Osteocyte (in vitro differentiated cells): ENCODE results near the gene ANKRD39. TPM values are rescaled to one million over a fixed set of nuclear protein-coding genes. Genes with fewer than 3 reads are reported as not detected.
A peak's percentile ranks its signal among the peaks of the same experiment; 100 is the strongest.

ENCODE experiments used
- DNase-seq: peaks from one replicate; pipeline ENCODE4 v3.0.0; 2021; ENCODE audit warnings: mixed read lengths; ENCODE audit not compliant: unreplicated experiment; ENCODE audit errors: extremely low spot score
- H3K27ac Mint-ChIP-seq: one replicate; pipeline ENCODE4 v1.8.0; 2021; ENCODE audit warnings: mild to moderate bottlenecking, mixed read lengths; ENCODE audit not compliant: unreplicated experiment
- H3K27me3 Mint-ChIP-seq: one replicate; pipeline ENCODE4 v1.8.0; 2021; ENCODE audit warnings: mixed read lengths; ENCODE audit not compliant: unreplicated experiment
- H3K36me3 Mint-ChIP-seq: one replicate; pipeline ENCODE4 v1.8.0; 2021; ENCODE audit warnings: mixed read lengths; ENCODE audit not compliant: unreplicated experiment
- H3K4me1 Mint-ChIP-seq: one replicate; pipeline ENCODE4 v1.8.0; 2021; ENCODE audit warnings: mixed read lengths; ENCODE audit not compliant: unreplicated experiment
- H3K4me3 Mint-ChIP-seq: one replicate; pipeline ENCODE4 v1.8.0; 2021; ENCODE audit warnings: mild to moderate bottlenecking, moderate library complexity, mixed read lengths; ENCODE audit not compliant: unreplicated experiment
- H3K9me3 Mint-ChIP-seq: one replicate; pipeline ENCODE4 v1.8.0; 2021; ENCODE audit warnings: mixed read lengths; ENCODE audit not compliant: unreplicated experiment
- total RNA-seq: library from RNA; stranded (reverse); gene quantifications from 2 replicates; pipeline ENCODE4 v1.2.1, GENCODE V29; 2021
- TF ChIP-seq, protein P1 (sequence below): fragments of 200-600 bp; sonication (generic); IDR thresholded peaks from 2 replicates; pipeline ENCODE4 v1.5.0; 2021; ENCODE audit warnings: antibody characterized with exemption, mild to moderate bottlenecking, moderate library complexity

The ANKRD39 gene
- total RNA-seq, 1 donor from 2014 or later: 12.4 TPM

DNA sequence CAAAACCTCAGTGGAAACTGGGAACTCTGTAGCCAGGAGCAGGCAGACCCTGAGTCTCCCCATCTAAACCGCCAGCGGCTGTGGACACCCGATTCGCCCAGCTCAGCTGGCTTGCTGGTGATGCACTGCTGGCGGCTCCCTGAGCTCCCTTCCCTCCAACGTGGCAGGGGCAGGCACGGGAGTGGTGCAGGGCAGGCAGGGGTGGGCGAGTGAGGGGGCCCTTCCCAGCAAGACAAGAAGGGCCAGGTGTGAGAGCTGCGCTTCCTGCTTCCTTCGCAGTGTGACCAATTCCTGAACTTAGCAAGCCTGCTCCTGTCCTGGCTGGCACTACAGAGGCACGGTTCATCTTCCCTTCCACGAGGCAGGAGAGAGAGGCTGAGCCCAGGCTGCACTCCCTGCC, 24.4 kb upstream of the ANKRD39 start:
- no peak overlapping the region for H3K4me3 Mint-ChIP-seq
- TF ChIP-seq, protein P1, sequence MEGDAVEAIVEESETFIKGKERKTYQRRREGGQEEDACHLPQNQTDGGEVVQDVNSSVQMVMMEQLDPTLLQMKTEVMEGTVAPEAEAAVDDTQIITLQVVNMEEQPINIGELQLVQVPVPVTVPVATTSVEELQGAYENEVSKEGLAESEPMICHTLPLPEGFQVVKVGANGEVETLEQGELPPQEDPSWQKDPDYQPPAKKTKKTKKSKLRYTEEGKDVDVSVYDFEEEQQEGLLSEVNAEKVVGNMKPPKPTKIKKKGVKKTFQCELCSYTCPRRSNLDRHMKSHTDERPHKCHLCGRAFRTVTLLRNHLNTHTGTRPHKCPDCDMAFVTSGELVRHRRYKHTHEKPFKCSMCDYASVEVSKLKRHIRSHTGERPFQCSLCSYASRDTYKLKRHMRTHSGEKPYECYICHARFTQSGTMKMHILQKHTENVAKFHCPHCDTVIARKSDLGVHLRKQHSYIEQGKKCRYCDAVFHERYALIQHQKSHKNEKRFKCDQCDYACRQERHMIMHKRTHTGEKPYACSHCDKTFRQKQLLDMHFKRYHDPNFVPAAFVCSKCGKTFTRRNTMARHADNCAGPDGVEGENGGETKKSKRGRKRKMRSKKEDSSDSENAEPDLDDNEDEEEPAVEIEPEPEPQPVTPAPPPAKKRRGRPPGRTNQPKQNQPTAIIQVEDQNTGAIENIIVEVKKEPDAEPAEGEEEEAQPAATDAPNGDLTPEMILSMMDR: no peak
- H3K4me1 Mint-ChIP-seq: peaks cover 23% of the 10 kb centered on the region
- no peaks in the 10 kb centered on the region for H3K9me3 Mint-ChIP-seq
- no peaks in the 10 kb centered on the region for H3K36me3 Mint-ChIP-seq
- no peak for DNase-seq
- no peak overlapping the region for H3K27ac Mint-ChIP-seq
- no peaks in the 10 kb centered on the region for H3K27me3 Mint-ChIP-seq

DNA sequence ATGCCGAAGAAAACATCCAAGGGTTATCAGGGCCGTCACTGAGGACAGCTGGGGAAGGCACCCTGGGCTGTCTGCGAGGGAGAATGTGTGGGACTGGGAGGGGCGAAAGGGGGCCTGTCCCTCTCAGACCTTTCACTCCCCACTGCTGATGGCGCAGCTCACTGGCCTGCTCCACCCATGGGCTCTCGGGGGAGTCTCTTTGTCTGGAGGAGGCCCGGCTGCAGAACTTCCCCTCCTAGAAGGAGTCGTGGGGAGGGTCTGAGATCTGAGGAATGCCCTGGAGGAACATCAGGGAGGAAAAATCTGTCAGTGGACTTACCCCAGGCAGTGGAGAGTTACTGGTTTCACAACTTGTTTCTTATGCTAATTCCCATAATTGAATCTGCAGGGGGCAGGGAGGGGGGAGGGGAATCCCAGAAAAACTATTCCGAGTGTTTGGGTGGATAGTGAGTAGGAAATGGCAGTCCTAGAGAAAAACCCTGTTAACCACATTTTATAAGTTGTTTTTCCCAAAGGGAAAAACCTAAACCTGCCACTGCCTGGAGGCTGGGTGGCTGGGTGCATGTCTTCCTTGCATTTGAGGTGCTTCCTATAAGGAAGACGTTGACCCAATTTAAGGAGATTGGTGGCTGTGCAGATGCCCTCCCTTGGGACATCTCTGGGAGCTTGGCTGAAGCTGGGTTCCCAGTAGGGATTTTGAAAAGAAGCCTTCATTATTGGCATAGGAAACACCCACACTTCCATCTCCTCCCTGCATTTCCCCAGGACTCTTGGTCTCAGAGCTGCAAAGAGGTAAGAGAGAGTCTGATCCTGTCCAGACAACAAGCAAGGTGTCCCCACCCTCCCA, 23.8 kb upstream of the ANKRD39 start:
- peak overlapping the region; percentile 54 for H3K27ac Mint-ChIP-seq
- H3K4me1 Mint-ChIP-seq: peaks cover 29% of the 10 kb centered on the region
- H3K27me3 Mint-ChIP-seq: no peaks in the 10 kb centered on the region
- H3K36me3 Mint-ChIP-seq: no peaks in the 10 kb centered on the region
- H3K4me3 Mint-ChIP-seq: no peak overlapping the region
- TF ChIP-seq, protein P1: no peak
- no peaks in the 10 kb centered on the region for H3K9me3 Mint-ChIP-seq
- DNase-seq: no peak

DNA sequence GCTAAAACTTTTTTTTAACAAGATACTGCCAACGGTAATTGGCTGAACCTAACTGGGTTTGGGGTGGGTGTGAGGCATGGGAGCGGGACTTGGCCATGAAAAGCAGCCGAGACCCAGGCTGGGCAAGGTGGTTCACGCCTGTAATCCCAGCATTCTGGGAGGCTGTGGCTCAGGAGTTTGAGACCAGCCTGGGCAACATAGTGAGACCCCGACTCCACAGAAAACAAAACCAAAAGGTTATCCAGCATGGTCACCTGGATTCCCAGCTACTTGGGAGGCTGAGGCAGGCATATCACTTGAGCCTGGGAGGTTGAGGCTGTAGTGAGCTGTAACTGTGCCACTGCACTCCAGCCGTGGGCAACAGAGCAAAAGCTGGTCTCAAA, 23.1 kb upstream of the ANKRD39 start:
- Mint-ChIP-seq H3K9me3 (no peaks in the 10 kb centered on the region), H3K4me3 (no peak overlapping the region), H3K27me3 (no peaks in the 10 kb centered on the region), H3K27ac (no peak overlapping the region), H3K4me1 (peaks cover 35% of the 10 kb centered on the region), H3K36me3 (no peaks in the 10 kb centered on the region)
- TF ChIP-seq, protein P1: no peak
- DNase-seq: no peak

DNA sequence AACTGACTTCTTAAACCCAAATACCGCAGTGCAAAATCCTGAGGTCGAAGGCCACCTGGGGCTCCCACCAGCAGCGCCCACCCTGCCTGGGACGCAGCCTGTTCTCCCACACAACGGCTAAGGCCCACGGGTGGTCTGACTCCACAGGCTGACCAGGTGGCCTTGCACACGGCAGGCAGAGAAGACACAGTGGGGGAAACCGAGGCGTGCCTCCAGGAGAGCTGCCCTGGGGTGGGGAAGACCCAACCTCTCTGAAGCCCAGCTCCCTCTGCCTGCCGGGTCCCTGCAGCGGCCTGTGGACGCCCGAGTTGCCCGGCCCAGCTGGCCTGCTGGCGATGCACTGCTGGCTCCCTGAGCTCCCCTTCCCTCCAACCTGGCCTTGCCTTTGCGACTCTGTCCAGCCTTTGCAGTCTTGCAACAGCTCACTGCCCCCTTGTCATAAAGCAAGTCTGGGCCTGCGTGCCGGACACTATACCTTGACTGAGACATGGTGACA, 21.8 kb upstream of the ANKRD39 start:
- no peak overlapping the region for H3K27ac Mint-ChIP-seq
- peaks cover 44% of the 10 kb centered on the region for H3K4me1 Mint-ChIP-seq
- TF ChIP-seq, protein P1: no peak
- no peaks in the 10 kb centered on the region for H3K9me3 Mint-ChIP-seq
- no peak for DNase-seq
- H3K4me3 Mint-ChIP-seq: no peak overlapping the region
- H3K36me3 Mint-ChIP-seq: no peaks in the 10 kb centered on the region
- H3K27me3 Mint-ChIP-seq: no peaks in the 10 kb centered on the region

DNA sequence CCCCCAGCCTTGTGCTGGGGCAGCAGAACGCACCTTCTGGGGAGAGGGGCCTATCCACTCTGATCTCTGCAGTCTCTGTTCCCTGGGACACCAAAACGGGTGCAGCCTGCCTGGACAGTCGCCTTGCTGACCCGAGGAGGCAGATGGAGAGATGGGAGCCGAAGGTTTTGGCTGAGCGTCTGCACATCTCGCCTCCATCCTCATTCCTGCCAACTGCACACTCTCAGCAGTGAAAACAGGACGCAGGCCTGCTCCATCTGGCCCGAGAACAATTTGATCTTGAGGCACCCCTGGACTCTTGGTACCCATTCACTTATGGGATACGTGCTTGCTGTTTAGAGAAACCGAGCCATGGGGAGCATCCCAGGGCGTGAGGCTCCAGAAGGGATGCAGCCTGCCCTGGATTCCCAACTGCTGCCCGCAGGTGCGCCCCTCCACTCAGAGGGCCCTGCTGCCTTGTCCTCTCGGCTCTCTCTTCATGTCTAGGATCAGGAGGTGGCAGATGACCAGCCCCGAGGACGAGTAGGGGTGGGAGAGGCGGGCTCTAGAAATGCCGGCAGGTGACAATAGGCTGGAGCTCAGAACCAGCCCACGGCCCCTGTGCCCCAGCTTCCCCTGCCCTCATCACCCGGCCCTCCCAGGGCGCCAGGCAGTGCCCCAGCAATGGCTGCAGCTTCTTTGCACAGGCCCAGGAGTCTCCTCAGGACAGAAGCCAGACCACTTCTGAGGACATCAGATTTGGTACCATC, 21.2 kb upstream of the ANKRD39 start:
- Mint-ChIP-seq H3K27me3 (no peaks in the 10 kb centered on the region), H3K36me3 (no peaks in the 10 kb centered on the region), H3K4me1 (peaks cover 46% of the 10 kb centered on the region), H3K4me3 (no peak overlapping the region), H3K9me3 (no peaks in the 10 kb centered on the region), H3K27ac (no peak overlapping the region)
- TF ChIP-seq, protein P1: no peak
- DNase-seq: no peak
